Transverse colon (tissue), 3 donors: ENCODE results near the gene ERGIC1.

Source experiments
- POLR2A ChIP-seq: fragments of 450-650 bp; IDR thresholded peaks from one replicate; pipeline ENCODE4 v1.6.1; 2016; ENCODE audit warnings: antibody characterized with exemption, mild to moderate bottlenecking, moderate library complexity
- POLR2AphosphoS5 ChIP-seq, 3 donors: sonication (generic); formaldehyde crosslinking; IDR thresholded peaks; one replicate each; pipeline ENCODE4 v1.6.1; 2016; ENCODE audit warnings: antibody characterized with exemption in 3 of 3

GRCh38 chr5:172973931-172974330 is 139.9 kb downstream of the ERGIC1 start:
- TF ChIP-seq POLR2AphosphoS5 (IDR thresholded peaks at IDR 0.05), result no peak
- no peak for TF ChIP-seq POLR2A
